Nucleus accumbens (tissue), 56 donors: ENCODE data around the gene LINGO1.

Experiments
- DNase-seq, 56 donors: peaks; one replicate each; lab custom pipeline; 2025; lab: John Stamatoyannopoulos, UW

Gene LINGO1

GRCh38 chr15:77632534-77633133, at the start of gene LINGO1:
Gene LINGO1 (minus strand): TSS chr15:77632912. CDS start chr15:77632315, 597 bp downstream.
- peak in 42 of 56 donors; percentile 21 to 80 (median 56) for DNase-seq

- DNase-seq: no peak
Observed at GRCh38 chr15:77681362-77681761, 48.6 kb upstream of the LINGO1 start.

GRCh38 chr15:77676569-77677375, 44.1 kb upstream of the LINGO1 start:
- DNase-seq: no peak

- DNase-seq: no peak
Observed at GRCh38 chr15:77675806-77676415, 43.2 kb upstream of the LINGO1 start.

- DNase-seq: no peak
Observed at GRCh38 chr15:77674327-77674726, 41.6 kb upstream of the LINGO1 start.

GRCh38 chr15:77673866-77674265, 41.2 kb upstream of the LINGO1 start:
- DNase-seq: no peak

GRCh38 chr15:77672135-77672534, 39.4 kb upstream of the LINGO1 start:
- DNase-seq: no peak

GRCh38 chr15:77671362-77672056, 38.8 kb upstream of the LINGO1 start:
- no peak for DNase-seq

- no peak for DNase-seq
Observed at GRCh38 chr15:77670558-77671361, 38.0 kb upstream of the LINGO1 start.

- DNase-seq: no peak
Observed at GRCh38 chr15:77669896-77670295, 37.2 kb upstream of the LINGO1 start.

- no peak for DNase-seq
Observed at GRCh38 chr15:77667338-77668234, 34.9 kb upstream of the LINGO1 start.

GRCh38 chr15:77666296-77666660, 33.6 kb upstream of the LINGO1 start:
- DNase-seq: no peak

GRCh38 chr15:77665530-77666295, 33.0 kb upstream of the LINGO1 start:
- no peak for DNase-seq

- DNase-seq: no peak
Observed at GRCh38 chr15:77664428-77664827, 31.7 kb upstream of the LINGO1 start.

- no peak for DNase-seq
Observed at GRCh38 chr15:77663256-77663655, 30.5 kb upstream of the LINGO1 start.

GRCh38 chr15:77659350-77660321, 26.9 kb upstream of the LINGO1 start:
- peak in 23 of 56 donors; percentile 4 to 57 (median 19) for DNase-seq

- DNase-seq: no peak
Observed at GRCh38 chr15:77658304-77658703, 25.6 kb upstream of the LINGO1 start.
